HG02943 (cell line): ENCODE results near the gene GLIS1.

Source experiments
- ATAC-seq: cut with Tn5 transposase; IDR thresholded peaks from one replicate; pipeline ENCODE4 v1.9.1; 2021; ENCODE audit warnings: mild to moderate bottlenecking, low read depth, moderate library complexity; ENCODE audit not compliant: unreplicated experiment

GLIS1 gene

GRCh38 chr1:53524428-53525375 lies 214.3 kb downstream of the GLIS1 start:
- no peak for ATAC-seq

- ATAC-seq: no peak
Observed at GRCh38 chr1:53521924-53522552, 216.9 kb downstream of the GLIS1 start.

- no peak for ATAC-seq
Observed at GRCh38 chr1:53520481-53520880, 218.5 kb downstream of the GLIS1 start.

GRCh38 chr1:53519421-53519820 lies 219.5 kb downstream of the GLIS1 start:
- no peak for ATAC-seq

- ATAC-seq: no peak
Observed at GRCh38 chr1:53518775-53519174, 220.2 kb downstream of the GLIS1 start.

- ATAC-seq: no peak
Observed at GRCh38 chr1:53517821-53518352, 221.1 kb downstream of the GLIS1 start.

- no peak for ATAC-seq
Observed at GRCh38 chr1:53517109-53517508, 221.9 kb downstream of the GLIS1 start.

- ATAC-seq: no peak
Observed at GRCh38 chr1:53516181-53516580, 222.8 kb downstream of the GLIS1 start.

- no peak for ATAC-seq
Observed at GRCh38 chr1:53514436-53514835, 224.5 kb downstream of the GLIS1 start.

GRCh38 chr1:53513846-53514245 lies 225.1 kb downstream of the GLIS1 start:
- no peak for ATAC-seq

- ATAC-seq: no peak
Observed at GRCh38 chr1:53512807-53513755, 225.9 kb downstream of the GLIS1 start.

- ATAC-seq: no peak
Observed at GRCh38 chr1:53511933-53512806, 226.8 kb downstream of the GLIS1 start.

- no peak for ATAC-seq
Observed at GRCh38 chr1:53511323-53511932, 227.5 kb downstream of the GLIS1 start.

GRCh38 chr1:53510215-53510614 lies 228.7 kb downstream of the GLIS1 start:
- ATAC-seq: no peak

- no peak for ATAC-seq
Observed at GRCh38 chr1:53509775-53510174, 229.2 kb downstream of the GLIS1 start.

- no peak for ATAC-seq
Observed at GRCh38 chr1:53508991-53509666, 229.8 kb downstream of the GLIS1 start.

- no peak for ATAC-seq
Observed at GRCh38 chr1:53508056-53508990, 230.6 kb downstream of the GLIS1 start.
